K562 (cell line): Measurements from ENCODE around the gene TRMT2A. TPM values are rescaled to one million over a fixed set of nuclear protein-coding genes. Genes with fewer than 3 reads are reported as not detected.

Source experiments
- ARID2 ChIP-seq: fragments of 450-650 bp; IDR thresholded peaks from 2 replicates; pipeline ENCODE4 v1.6.1; 2017; ENCODE audit warnings: antibody characterized with exemption, mild to moderate bottlenecking
- BHLHE40 ChIP-seq: IDR thresholded peaks from 2 replicates; pipeline ENCODE4 v1.6.1; 2011; ENCODE audit warnings: low read length, improper control_type of control experiment
- BRD4 ChIP-seq: fragments of 200-600 bp; sonication (generic); IDR thresholded peaks from 2 replicates; pipeline ENCODE4 v1.6.1; 2017; ENCODE audit warnings: inconsistent platforms
- CHCHD3 ChIP-seq: fragments of 250-450 bp; sonication (Bioruptor Pico); IDR thresholded peaks from 2 replicates; pipeline ENCODE4 v2.1.2; 2022; ENCODE audit warnings: mild to moderate bottlenecking
- COPS2 ChIP-seq: fragments of 450-650 bp; conservative IDR thresholded peaks from 2 replicates; pipeline ENCODE4 v1.6.1; 2016; ENCODE audit warnings: mild to moderate bottlenecking, moderate library complexity
- CREM ChIP-seq: IDR thresholded peaks from 2 replicates; pipeline ENCODE4 v1.6.1; 2014; ENCODE audit warnings: antibody characterized with exemption, low read depth
- EP400 ChIP-seq: fragments of 450-650 bp; IDR thresholded peaks from 2 replicates; pipeline ENCODE4 v1.6.1; 2017; ENCODE audit warnings: antibody characterized with exemption, mild to moderate bottlenecking, moderate library complexity
- ESRRA ChIP-seq: fragments of 450-650 bp; IDR thresholded peaks from 2 replicates; pipeline ENCODE4 v1.6.1; 2014; ENCODE audit warnings: low read depth, mild to moderate bottlenecking, moderate library complexity, borderline replicate concordance
- HLTF ChIP-seq: fragments of 450-650 bp; IDR thresholded peaks from 2 replicates; pipeline ENCODE4 v1.6.1; 2016
- HMG20B ChIP-seq: fragments of 250-450 bp; sonication (Bioruptor Pico); IDR thresholded peaks from 2 replicates; pipeline ENCODE4 v1.5.0; 2021; ENCODE audit warnings: mild to moderate bottlenecking
- KHSRP ChIP-seq: fragments of 450-650 bp; IDR thresholded peaks from 2 replicates; pipeline ENCODE4 v1.6.1; 2017
- MTA2 ChIP-seq: fragments of 450-650 bp; IDR thresholded peaks from 2 replicates; pipeline ENCODE4 v1.6.1; 2016; ENCODE audit warnings: low read depth
- NEUROD1 ChIP-seq: fragments of 150-350 bp; IDR thresholded peaks from 2 replicates; pipeline ENCODE4 v1.6.1; 2014; ENCODE audit warnings: borderline replicate concordance, low read length, low read depth; ENCODE audit not compliant: partially characterized antibody
- NR2C2 ChIP-seq, 2 experiments: fragments of 200-800 bp in 1 of 2; sonication (Bioruptor generic) in 1 of 2; sonication (generic) in 1 of 2; formaldehyde crosslinking in 1 of 2; IDR thresholded peaks; 2 replicates each; pipeline versions ENCODE4 v1.6.1 to v1.8.0; 2016 to 2022; ENCODE audit warnings: mild to moderate bottlenecking in 1 of 2, missing compliant biosample characterization in 1 of 2, missing genetic modification characterization in 1 of 2, missing genetic modification reagents in 1 of 2
- POLR2AphosphoS5 ChIP-seq: IDR thresholded peaks from 2 replicates; pipeline ENCODE4 v1.6.1; 2011; ENCODE audit warnings: mild to moderate bottlenecking, low read depth, low read length, moderate library complexity; ENCODE audit not compliant: control insufficient read depth, insufficient read depth
- PTRF ChIP-seq: fragments of 450-650 bp; IDR thresholded peaks from 2 replicates; pipeline ENCODE4 v1.6.1; 2016; ENCODE audit warnings: mild to moderate bottlenecking, missing genetic modification characterization, missing compliant biosample characterization
- PURB ChIP-seq: sonication (generic); formaldehyde crosslinking; IDR thresholded peaks from 2 replicates; pipeline ENCODE4 v1.9.0; 2021; ENCODE audit warnings: low read depth, mild to moderate bottlenecking, missing genetic modification reagents
- RBM14 ChIP-seq: fragments of 200-400 bp; formaldehyde crosslinking; IDR thresholded peaks from 2 replicates; pipeline ENCODE4 v1.6.1; 2018; ENCODE audit warnings: low read depth, mild to moderate bottlenecking, low read length, moderate library complexity, borderline replicate concordance; ENCODE audit not compliant: insufficient read depth
- SMARCA5 ChIP-seq: fragments of 450-650 bp; IDR thresholded peaks from 2 replicates; pipeline ENCODE4 v1.6.1; 2016
- ZNF444 ChIP-seq: fragments of 250-450 bp; sonication (Bioruptor Pico); IDR thresholded peaks from 2 replicates; pipeline ENCODE4 v1.4.0; 2020; ENCODE audit warnings: mild to moderate bottlenecking, moderate library complexity
- polyA plus RNA-seq, 8 experiments: library from polyadenylated mRNA; depleted of rRNA in 4 of 8; stranded (reverse) in 5 of 8; unstranded in 3 of 8; fragments of >200 nt; fragmentation: Nextera tagmentation in 2 of 8; fragmentation: Illumina TruSeq in 1 of 8; extraction: Ambion mirVana in 2 of 8; extraction: Trizol in 1 of 8; gene quantifications; 2 replicates each; pipeline versions ENCODE4 v1.2.1 to v1.2.3, GENCODE V29; 2011 to 2014; ENCODE audit warnings: inconsistent platforms in 1 of 8, missing spikeins in 1 of 8
- total RNA-seq, 7 experiments: library from RNA; depleted of rRNA in 6 of 7; stranded (reverse); fragments of >200 nt in 6 of 7; fragmentation: Illumina TruSeq in 2 of 7; extraction: Trizol in 2 of 7; gene quantifications; 2 replicates each; pipeline versions ENCODE4 v1.2.1 to v1.2.3, GENCODE V29; 2011 to 2021; ENCODE audit warnings: low replicate concordance in 1 of 7
- TF ChIP-seq, protein P1 (sequence below): sonication (generic); formaldehyde crosslinking; IDR thresholded peaks from 2 replicates; pipeline ENCODE4 v1.8.0; 2022; ENCODE audit warnings: mild to moderate bottlenecking, missing genetic modification reagents
- TF ChIP-seq, protein P2 (sequence below): fragments of 200-800 bp; sonication (Bioruptor generic); IDR thresholded peaks from 2 replicates; pipeline ENCODE4 v1.6.1; 2017; ENCODE audit warnings: missing genetic modification characterization, missing compliant biosample characterization
- TF ChIP-seq, protein P3 (sequence below): sonication (generic); formaldehyde crosslinking; IDR thresholded peaks from 2 replicates; pipeline ENCODE4 v1.8.1; 2022; ENCODE audit warnings: missing genetic modification reagents
- TF ChIP-seq, protein P4 (sequence below): fragments of 250-450 bp; sonication (Bioruptor Pico); IDR thresholded peaks from 2 replicates; pipeline ENCODE4 v1.8.0; 2022; ENCODE audit warnings: moderate library complexity, mild to moderate bottlenecking, inconsistent platforms
- TF ChIP-seq, protein P5 (sequence below): sonication (generic); formaldehyde crosslinking; IDR thresholded peaks from 2 replicates; pipeline ENCODE4 v1.8.0; 2023; ENCODE audit warnings: mild to moderate bottlenecking, missing genetic modification reagents

Gene TRMT2A
- total and polyA plus RNA-seq, 9 of the 15 experiments (the other 6 are each of a cell fraction or from before 2014, with no cell fraction given): 1.6 to 265 (median 140) TPM

DNA sequence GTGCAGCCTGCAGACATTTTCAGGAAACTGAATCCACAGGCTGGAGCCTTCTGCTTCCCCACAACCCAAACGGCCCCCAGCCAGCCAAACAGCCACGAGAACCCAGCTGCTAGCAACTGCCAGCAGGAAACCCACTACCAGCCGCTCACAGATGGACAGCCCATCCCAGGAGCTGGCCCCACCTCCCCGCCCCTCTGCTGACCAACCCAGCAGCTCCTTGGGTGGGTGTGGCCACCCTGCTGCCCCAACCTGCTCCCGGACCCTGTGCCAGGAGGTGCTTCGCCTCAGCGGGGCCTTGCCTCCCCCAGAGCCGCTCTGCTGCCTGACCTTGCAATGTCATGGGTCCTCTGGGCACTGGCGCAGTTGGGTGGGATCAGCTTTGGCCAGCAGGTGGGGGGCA is 42.0 kb upstream of the TRMT2A start (continued):
- TF ChIP-seq NR2C2 (CRISPR knock-in tag; IDR thresholded peaks at IDR 0.05): no peak
- no peak for TF ChIP-seq NR2C2 (tag; IDR thresholded peaks at IDR 0.05)
- TF ChIP-seq, protein P1, sequence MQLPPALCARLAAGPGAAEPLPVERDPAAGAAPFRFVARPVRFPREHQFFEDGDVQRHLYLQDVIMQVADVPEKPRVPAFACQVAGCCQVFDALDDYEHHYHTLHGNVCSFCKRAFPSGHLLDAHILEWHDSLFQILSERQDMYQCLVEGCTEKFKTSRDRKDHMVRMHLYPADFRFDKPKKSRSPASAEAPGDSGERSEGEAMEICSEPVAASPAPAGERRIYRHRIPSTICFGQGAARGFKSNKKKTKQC (CRISPR knock-in tag): peak; percentile 58; the same call in 1 of the 2 replicates
- TF ChIP-seq KHSRP: no peak
- TF ChIP-seq NEUROD1: no peak
- TF ChIP-seq PURB (CRISPR knock-in tag): no peak
- no peak for TF ChIP-seq COPS2
- TF ChIP-seq POLR2AphosphoS5: no peak
- TF ChIP-seq, protein P2, sequence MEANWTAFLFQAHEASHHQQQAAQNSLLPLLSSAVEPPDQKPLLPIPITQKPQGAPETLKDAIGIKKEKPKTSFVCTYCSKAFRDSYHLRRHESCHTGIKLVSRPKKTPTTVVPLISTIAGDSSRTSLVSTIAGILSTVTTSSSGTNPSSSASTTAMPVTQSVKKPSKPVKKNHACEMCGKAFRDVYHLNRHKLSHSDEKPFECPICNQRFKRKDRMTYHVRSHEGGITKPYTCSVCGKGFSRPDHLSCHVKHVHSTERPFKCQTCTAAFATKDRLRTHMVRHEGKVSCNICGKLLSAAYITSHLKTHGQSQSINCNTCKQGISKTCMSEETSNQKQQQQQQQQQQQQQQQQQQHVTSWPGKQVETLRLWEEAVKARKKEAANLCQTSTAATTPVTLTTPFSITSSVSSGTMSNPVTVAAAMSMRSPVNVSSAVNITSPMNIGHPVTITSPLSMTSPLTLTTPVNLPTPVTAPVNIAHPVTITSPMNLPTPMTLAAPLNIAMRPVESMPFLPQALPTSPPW: no peak
- TF ChIP-seq RBM14: no peak
- TF ChIP-seq HMG20B: no peak
- TF ChIP-seq, protein P3, sequence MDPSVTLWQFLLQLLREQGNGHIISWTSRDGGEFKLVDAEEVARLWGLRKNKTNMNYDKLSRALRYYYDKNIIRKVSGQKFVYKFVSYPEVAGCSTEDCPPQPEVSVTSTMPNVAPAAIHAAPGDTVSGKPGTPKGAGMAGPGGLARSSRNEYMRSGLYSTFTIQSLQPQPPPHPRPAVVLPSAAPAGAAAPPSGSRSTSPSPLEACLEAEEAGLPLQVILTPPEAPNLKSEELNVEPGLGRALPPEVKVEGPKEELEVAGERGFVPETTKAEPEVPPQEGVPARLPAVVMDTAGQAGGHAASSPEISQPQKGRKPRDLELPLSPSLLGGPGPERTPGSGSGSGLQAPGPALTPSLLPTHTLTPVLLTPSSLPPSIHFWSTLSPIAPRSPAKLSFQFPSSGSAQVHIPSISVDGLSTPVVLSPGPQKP (CRISPR knock-in tag): no peak
- TF ChIP-seq CREM: no peak
- no peak for TF ChIP-seq BHLHE40
- TF ChIP-seq ESRRA: no peak
- TF ChIP-seq EP400: no peak
- TF ChIP-seq, protein P4, sequence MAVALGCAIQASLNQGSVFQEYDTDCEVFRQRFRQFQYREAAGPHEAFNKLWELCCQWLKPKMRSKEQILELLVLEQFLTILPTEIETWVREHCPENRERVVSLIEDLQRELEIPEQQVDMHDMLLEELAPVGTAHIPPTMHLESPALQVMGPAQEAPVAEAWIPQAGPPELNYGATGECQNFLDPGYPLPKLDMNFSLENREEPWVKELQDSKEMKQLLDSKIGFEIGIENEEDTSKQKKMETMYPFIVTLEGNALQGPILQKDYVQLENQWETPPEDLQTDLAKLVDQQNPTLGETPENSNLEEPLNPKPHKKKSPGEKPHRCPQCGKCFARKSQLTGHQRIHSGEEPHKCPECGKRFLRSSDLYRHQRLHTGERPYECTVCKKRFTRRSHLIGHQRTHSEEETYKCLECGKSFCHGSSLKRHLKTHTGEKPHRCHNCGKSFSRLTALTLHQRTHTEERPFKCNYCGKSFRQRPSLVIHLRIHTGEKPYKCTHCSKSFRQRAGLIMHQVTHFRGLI (CRISPR knock-in tag): no peak
- no peak for TF ChIP-seq ZNF444 (CRISPR knock-in tag)
- TF ChIP-seq, protein P5, sequence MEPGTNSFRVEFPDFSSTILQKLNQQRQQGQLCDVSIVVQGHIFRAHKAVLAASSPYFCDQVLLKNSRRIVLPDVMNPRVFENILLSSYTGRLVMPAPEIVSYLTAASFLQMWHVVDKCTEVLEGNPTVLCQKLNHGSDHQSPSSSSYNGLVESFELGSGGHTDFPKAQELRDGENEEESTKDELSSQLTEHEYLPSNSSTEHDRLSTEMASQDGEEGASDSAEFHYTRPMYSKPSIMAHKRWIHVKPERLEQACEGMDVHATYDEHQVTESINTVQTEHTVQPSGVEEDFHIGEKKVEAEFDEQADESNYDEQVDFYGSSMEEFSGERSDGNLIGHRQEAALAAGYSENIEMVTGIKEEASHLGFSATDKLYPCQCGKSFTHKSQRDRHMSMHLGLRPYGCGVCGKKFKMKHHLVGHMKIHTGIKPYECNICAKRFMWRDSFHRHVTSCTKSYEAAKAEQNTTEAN: 0 out of 2 replicates have a peak, but pooled peaks have one; percentile 12
- no peak for TF ChIP-seq HLTF
- no peak for TF ChIP-seq MTA2
- no peak for TF ChIP-seq PTRF
- TF ChIP-seq ARID2: no peak
- no peak for TF ChIP-seq CHCHD3
- no peak for TF ChIP-seq BRD4
- no peak for TF ChIP-seq SMARCA5
